SK-N-MC (cell line): ENCODE results near the gene SLC24A2.

ENCODE experiments used
- EZH2 ChIP-seq: fragments of 200-600 bp; sonication (generic); IDR thresholded peaks from one replicate; pipeline ENCODE4 v1.6.1; 2017; ENCODE audit warnings: antibody characterized with exemption
- FOXP2 ChIP-seq: optimal IDR thresholded peaks from 2 replicates; pipeline ENCODE3; 2011; ENCODE audit warnings: mild to moderate bottlenecking, moderate library complexity; ENCODE audit not compliant: insufficient read depth; ENCODE audit errors: extremely low read length, control extremely low read depth
- POLR2AphosphoS5 ChIP-seq: IDR thresholded peaks from 2 replicates; pipeline ENCODE4 v1.6.1; 2012; ENCODE audit warnings: mild to moderate bottlenecking, low read depth, low read length, borderline replicate concordance

DNA sequence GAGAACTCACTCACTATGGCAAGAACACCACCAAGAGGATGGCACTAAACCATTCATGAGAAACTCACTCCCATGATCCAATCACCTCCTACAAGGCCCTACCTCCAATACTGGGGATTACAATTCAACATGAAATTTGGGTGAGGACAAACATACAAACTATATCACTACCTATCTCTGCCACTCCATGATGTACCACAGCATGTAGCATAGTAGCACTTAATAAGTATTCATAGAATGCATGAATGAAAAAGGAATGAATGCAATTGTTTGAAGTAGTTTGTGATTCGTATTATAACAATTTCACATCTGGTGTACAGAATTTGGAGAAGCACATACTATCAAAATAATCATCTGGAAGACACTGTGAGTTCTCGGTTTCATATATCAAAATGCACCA lies 27.9 kb upstream of the SLC24A2 start:
- no peak for TF ChIP-seq POLR2AphosphoS5
- no peak for TF ChIP-seq EZH2
- no peak for TF ChIP-seq FOXP2
